Neural cell (in vitro differentiated cells): Measurements from ENCODE around the gene ZNF644. TPM values are rescaled to one million over a fixed set of nuclear protein-coding genes. Genes with fewer than 3 reads are reported as not detected.

Experiments
- H2AFZ ChIP-seq: fragments of 200-600, 300-800 bp; sonication (generic), shearing (Covaris generic); 2 replicates; pipeline ENCODE4 v1.6.0; 2014; ENCODE audit warnings: low read depth, mild to moderate bottlenecking, antibody characterized with exemption, low read length, moderate library complexity
- H3F3A ChIP-seq: fragments of 200-600 bp; shearing (Covaris generic); 2 replicates; pipeline ENCODE4 v1.6.1; 2016; ENCODE audit warnings: mild to moderate bottlenecking, moderate library complexity, mixed read lengths, antibody characterized with exemption, low read length; ENCODE audit not compliant: insufficient read depth, poor library complexity, severe bottlenecking
- H3K27ac ChIP-seq: fragments of 200-600, 300-800 bp; sonication (generic), shearing (Covaris generic); 2 replicates; pipeline ENCODE4 v1.5.1; 2014; ENCODE audit warnings: mild to moderate bottlenecking, low read length, moderate library complexity
- H3K27me3 ChIP-seq: fragments of 300-800, 200-600 bp; sonication (generic), shearing (Covaris generic); 2 replicates; pipeline ENCODE4 v1.6.0; 2014; ENCODE audit warnings: mild to moderate bottlenecking, low read depth, low read length, moderate library complexity; ENCODE audit not compliant: insufficient read depth
- H3K36me3 ChIP-seq: fragments of 300-800, 200-600 bp; sonication (generic), shearing (Covaris generic); 2 replicates; pipeline ENCODE4 v1.5.1; 2014; ENCODE audit warnings: mild to moderate bottlenecking, antibody characterized with exemption, low read length, moderate library complexity; ENCODE audit not compliant: insufficient read depth
- H3K4me2 ChIP-seq: fragments of 300-800, 200-600 bp; sonication (generic), shearing (Covaris generic); 2 replicates; pipeline ENCODE4 v1.6.0; 2014; ENCODE audit warnings: mild to moderate bottlenecking, low read length
- H3K4me3 ChIP-seq: fragments of 300-800, 200-600 bp; sonication (generic), shearing (Covaris generic); 2 replicates; pipeline ENCODE4 v1.5.1; 2014; ENCODE audit warnings: mild to moderate bottlenecking, low read length, moderate library complexity
- H3K79me2 ChIP-seq: fragments of 200-600 bp; shearing (Covaris generic); replicated peaks from 2 replicates; pipeline ENCODE4 v1.6.0; 2014; ENCODE audit warnings: mild to moderate bottlenecking, low read length, moderate library complexity; ENCODE audit not compliant: insufficient read depth
- H3K9ac ChIP-seq: fragments of 300-800, 200-600 bp; sonication (generic), shearing (Covaris generic); 2 replicates; pipeline ENCODE4 v1.6.1; 2016; ENCODE audit warnings: mild to moderate bottlenecking, low read length, mixed read lengths
- H3K9me2 ChIP-seq: fragments of 200-600 bp; shearing (Covaris generic); 2 replicates; pipeline ENCODE4 v1.6.1; 2016; ENCODE audit warnings: mild to moderate bottlenecking, low read length, mixed read lengths; ENCODE audit not compliant: insufficient read depth
- H3K9me3 ChIP-seq: fragments of 200-600, 300-800 bp; sonication (generic), shearing (Covaris generic); 2 replicates; pipeline ENCODE4 v1.6.1; 2016; ENCODE audit warnings: mild to moderate bottlenecking, mixed run types, low read length, moderate library complexity, mixed read lengths
- H4K20me1 ChIP-seq: fragments of 200-600 bp; shearing (Covaris generic); 2 replicates; pipeline ENCODE4 v1.6.1; 2016; ENCODE audit warnings: mild to moderate bottlenecking, mixed run types; ENCODE audit not compliant: insufficient read depth
- EP300 ChIP-seq: fragments of 450-650 bp; conservative IDR thresholded peaks from 2 replicates; pipeline ENCODE4 v1.6.1; 2014; ENCODE audit warnings: antibody characterized with exemption, mild to moderate bottlenecking, moderate library complexity; ENCODE audit not compliant: poor library complexity, severe bottlenecking
- EZH2 ChIP-seq: fragments of 200-600, 300-800 bp; shearing (Covaris generic), sonication (generic); IDR thresholded peaks from 2 replicates; pipeline ENCODE4 v1.6.1; 2014; ENCODE audit warnings: antibody characterized with exemption, low read length, borderline replicate concordance, mild to moderate bottlenecking; ENCODE audit not compliant: insufficient read depth, poor library complexity, severe bottlenecking
- MXI1 ChIP-seq: fragments of 450-650 bp; conservative IDR thresholded peaks from 2 replicates; pipeline ENCODE4 v1.6.1; 2014; ENCODE audit warnings: antibody characterized with exemption, mild to moderate bottlenecking; ENCODE audit not compliant: poor library complexity, severe bottlenecking
- POLR2AphosphoS5 ChIP-seq: IDR thresholded peaks from 2 replicates; pipeline ENCODE4 v1.6.1; 2012
- RAD21 ChIP-seq: fragments of 450-650 bp; conservative IDR thresholded peaks from 2 replicates; pipeline ENCODE4 v1.6.1; 2014; ENCODE audit warnings: antibody characterized with exemption, mild to moderate bottlenecking, moderate library complexity
- SMC3 ChIP-seq: fragments of 450-650 bp; conservative IDR thresholded peaks from 2 replicates; pipeline ENCODE4 v1.6.1; 2014; ENCODE audit warnings: antibody characterized with exemption, mild to moderate bottlenecking, moderate library complexity; ENCODE audit not compliant: poor library complexity
- TAF1 ChIP-seq: IDR thresholded peaks from 2 replicates; pipeline ENCODE4 v1.6.1; 2012; ENCODE audit warnings: low read depth
- polyA plus RNA-seq: library from polyadenylated mRNA; depleted of rRNA; stranded (reverse); fragments of >200 nt; gene quantifications from 2 replicates; pipeline ENCODE4 v1.2.3, GENCODE V29; 2014
- TF ChIP-seq, protein P1 (sequence below): IDR thresholded peaks from 2 replicates; pipeline ENCODE4 v1.6.1; 2012; ENCODE audit warnings: borderline replicate concordance
- TF ChIP-seq, protein P2 (sequence below): fragments of 450-650 bp; IDR thresholded peaks from 2 replicates; pipeline ENCODE4 v1.5.1; 2014; ENCODE audit warnings: antibody characterized with exemption, mild to moderate bottlenecking, moderate library complexity; ENCODE audit not compliant: poor library complexity, severe bottlenecking

ZNF644 gene
- polyA plus RNA-seq, 1 donor from 2014 or later, result 71.7 TPM

DNA sequence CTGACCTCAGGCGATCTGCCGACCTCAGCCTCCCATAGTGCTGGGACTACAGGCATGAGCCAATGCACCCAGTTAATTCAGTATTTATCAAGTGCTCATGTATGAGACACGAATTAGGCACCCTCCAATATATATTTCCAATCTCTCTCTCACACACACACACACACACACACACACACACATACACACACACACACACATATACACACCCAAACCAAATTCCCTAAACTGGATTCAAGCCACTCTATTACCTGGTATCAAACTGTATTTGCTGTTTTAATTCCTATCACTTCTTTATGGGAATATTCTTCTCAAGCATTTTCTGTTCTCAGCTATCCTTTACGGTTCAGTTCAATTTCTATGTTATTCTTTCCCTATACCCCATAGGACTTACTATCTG is 8.5 kb downstream of the ZNF644 start:
- TF ChIP-seq SMC3 (no peak), EZH2 (no peak), POLR2AphosphoS5 (no peak), RAD21 (no peak), MXI1 (no peak), TAF1 (no peak), EP300 (no peak)
- TF ChIP-seq, protein P1, sequence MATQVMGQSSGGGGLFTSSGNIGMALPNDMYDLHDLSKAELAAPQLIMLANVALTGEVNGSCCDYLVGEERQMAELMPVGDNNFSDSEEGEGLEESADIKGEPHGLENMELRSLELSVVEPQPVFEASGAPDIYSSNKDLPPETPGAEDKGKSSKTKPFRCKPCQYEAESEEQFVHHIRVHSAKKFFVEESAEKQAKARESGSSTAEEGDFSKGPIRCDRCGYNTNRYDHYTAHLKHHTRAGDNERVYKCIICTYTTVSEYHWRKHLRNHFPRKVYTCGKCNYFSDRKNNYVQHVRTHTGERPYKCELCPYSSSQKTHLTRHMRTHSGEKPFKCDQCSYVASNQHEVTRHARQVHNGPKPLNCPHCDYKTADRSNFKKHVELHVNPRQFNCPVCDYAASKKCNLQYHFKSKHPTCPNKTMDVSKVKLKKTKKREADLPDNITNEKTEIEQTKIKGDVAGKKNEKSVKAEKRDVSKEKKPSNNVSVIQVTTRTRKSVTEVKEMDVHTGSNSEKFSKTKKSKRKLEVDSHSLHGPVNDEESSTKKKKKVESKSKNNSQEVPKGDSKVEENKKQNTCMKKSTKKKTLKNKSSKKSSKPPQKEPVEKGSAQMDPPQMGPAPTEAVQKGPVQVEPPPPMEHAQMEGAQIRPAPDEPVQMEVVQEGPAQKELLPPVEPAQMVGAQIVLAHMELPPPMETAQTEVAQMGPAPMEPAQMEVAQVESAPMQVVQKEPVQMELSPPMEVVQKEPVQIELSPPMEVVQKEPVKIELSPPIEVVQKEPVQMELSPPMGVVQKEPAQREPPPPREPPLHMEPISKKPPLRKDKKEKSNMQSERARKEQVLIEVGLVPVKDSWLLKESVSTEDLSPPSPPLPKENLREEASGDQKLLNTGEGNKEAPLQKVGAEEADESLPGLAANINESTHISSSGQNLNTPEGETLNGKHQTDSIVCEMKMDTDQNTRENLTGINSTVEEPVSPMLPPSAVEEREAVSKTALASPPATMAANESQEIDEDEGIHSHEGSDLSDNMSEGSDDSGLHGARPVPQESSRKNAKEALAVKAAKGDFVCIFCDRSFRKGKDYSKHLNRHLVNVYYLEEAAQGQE, result no peak
- TF ChIP-seq, protein P2, sequence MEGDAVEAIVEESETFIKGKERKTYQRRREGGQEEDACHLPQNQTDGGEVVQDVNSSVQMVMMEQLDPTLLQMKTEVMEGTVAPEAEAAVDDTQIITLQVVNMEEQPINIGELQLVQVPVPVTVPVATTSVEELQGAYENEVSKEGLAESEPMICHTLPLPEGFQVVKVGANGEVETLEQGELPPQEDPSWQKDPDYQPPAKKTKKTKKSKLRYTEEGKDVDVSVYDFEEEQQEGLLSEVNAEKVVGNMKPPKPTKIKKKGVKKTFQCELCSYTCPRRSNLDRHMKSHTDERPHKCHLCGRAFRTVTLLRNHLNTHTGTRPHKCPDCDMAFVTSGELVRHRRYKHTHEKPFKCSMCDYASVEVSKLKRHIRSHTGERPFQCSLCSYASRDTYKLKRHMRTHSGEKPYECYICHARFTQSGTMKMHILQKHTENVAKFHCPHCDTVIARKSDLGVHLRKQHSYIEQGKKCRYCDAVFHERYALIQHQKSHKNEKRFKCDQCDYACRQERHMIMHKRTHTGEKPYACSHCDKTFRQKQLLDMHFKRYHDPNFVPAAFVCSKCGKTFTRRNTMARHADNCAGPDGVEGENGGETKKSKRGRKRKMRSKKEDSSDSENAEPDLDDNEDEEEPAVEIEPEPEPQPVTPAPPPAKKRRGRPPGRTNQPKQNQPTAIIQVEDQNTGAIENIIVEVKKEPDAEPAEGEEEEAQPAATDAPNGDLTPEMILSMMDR, result no peak
- Histone ChIP-seq H3K27ac (no peak overlapping the region), H3K79me2 (peaks cover 98% of the 10 kb centered on the region)

DNA sequence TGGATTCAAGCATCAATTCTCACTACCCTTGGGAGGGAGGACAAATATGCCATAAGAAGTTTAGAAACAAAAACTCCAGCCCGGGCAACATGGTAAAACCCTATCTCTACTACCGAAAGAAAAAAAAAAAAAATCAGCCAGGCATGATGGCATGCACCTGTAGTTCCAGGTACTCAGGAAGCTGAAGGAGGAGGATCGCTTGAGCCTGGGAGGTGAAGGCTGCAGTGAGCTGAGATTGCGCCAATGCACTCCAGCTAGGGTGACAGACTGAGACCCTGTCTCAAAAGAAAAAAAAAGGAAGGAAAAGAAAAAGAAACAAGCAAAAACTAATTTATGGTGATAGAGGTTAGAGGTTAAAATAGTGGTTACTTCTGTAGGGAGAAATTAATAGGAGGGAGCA is 9.6 kb downstream of the ZNF644 start:
- no peaks in the 10 kb centered on the region for H4K20me1 ChIP-seq
- H3K4me2 ChIP-seq, result no peak overlapping the region
- H3K27ac ChIP-seq, result no peak overlapping the region

More for the DNA sequence above, 8.5 kb downstream of the ZNF644 start:
- Histone ChIP-seq H3K9me3 (no peaks in the 10 kb centered on the region), H3K9me2 (no peaks in the 10 kb centered on the region), H3F3A (no peaks in the 10 kb centered on the region), H3K9ac (no peak overlapping the region), H3K4me2 (no peak overlapping the region), H2AFZ (no peak overlapping the region), H4K20me1 (no peaks in the 10 kb centered on the region), H3K36me3 (no peaks in the 10 kb centered on the region), H3K27me3 (no peaks in the 10 kb centered on the region), H3K4me3 (no peak overlapping the region)

More for the DNA sequence above, 9.6 kb downstream of the ZNF644 start:
- Histone ChIP-seq H3K4me3 (no peak overlapping the region), H3F3A (no peaks in the 10 kb centered on the region), H2AFZ (no peak overlapping the region), H3K27me3 (no peaks in the 10 kb centered on the region), H3K79me2 (peaks cover 95% of the 10 kb centered on the region), H3K9ac (no peak overlapping the region), H3K36me3 (no peaks in the 10 kb centered on the region), H3K9me2 (no peaks in the 10 kb centered on the region), H3K9me3 (no peaks in the 10 kb centered on the region)
- TF ChIP-seq TAF1, result no peak
- TF ChIP-seq POLR2AphosphoS5, result no peak
- TF ChIP-seq MXI1, result no peak
- TF ChIP-seq EZH2, result no peak
- no peak for TF ChIP-seq SMC3
- TF ChIP-seq, protein P2, result no peak
- TF ChIP-seq RAD21, result no peak
- TF ChIP-seq, protein P1, result no peak
- TF ChIP-seq EP300, result no peak
